Left lung (tissue), 10 donors: Measurements from ENCODE around the gene DAZAP2. TPM values are rescaled to one million over a fixed set of nuclear protein-coding genes. Genes with fewer than 3 reads are reported as not detected.

Source experiments
- ATAC-seq: fragments of 200-7000 bp; cut with Tn5 transposase; one replicate; pipeline ENCODE4 v1.9.1; 2020; ENCODE audit warnings: moderate library complexity
- DNase-seq, 4 donors: peaks; one replicate each; pipeline ENCODE4 v3.0.0-alpha.2; 2013 to 2020
- H3K27ac ChIP-seq, 2 donors: fragments of 200-600 bp; sonication (generic) in 1 of 2; one replicate each; pipeline versions ENCODE4 v1.5.0 to v1.8.0; 2020 to 2021
- H3K27me3 ChIP-seq, 2 donors: fragments of 200-600 bp; sonication (generic) in 1 of 2; one replicate each; pipeline versions ENCODE4 v1.5.0 to v1.8.0; 2020 to 2021
- H3K36me3 ChIP-seq, 2 donors: fragments of 200-600 bp; sonication (generic) in 1 of 2; one replicate each; pipeline versions ENCODE4 v1.5.0 to v1.8.0; 2020 to 2021
- H3K4me1 ChIP-seq, 2 donors: fragments of 200-600 bp; one replicate each; pipeline ENCODE4 v1.8.0; 2021
- H3K4me3 ChIP-seq, 2 donors: fragments of 200-600 bp; sonication (generic) in 1 of 2; one replicate each; pipeline versions ENCODE4 v1.5.0 to v1.8.0; 2020 to 2021; ENCODE audit warnings: mild to moderate bottlenecking in 1 of 2
- H3K9me3 ChIP-seq, 2 donors: fragments of 200-600 bp; sonication (generic) in 1 of 2; one replicate each; pipeline versions ENCODE4 v1.5.0 to v1.8.0; 2020 to 2021
- CTCF ChIP-seq, 2 donors: fragments of 200-600 bp; sonication (generic) in 1 of 2; IDR thresholded peaks; one replicate each; pipeline versions ENCODE4 v1.5.0 to v1.8.0; 2021; ENCODE audit warnings: antibody characterized with exemption in 2 of 2
- intact Hi-C, 2 donors: fragments of 100-400 bp; cut with DNase I; formaldehyde crosslinking; loops; one replicate each; pipeline versions ENCODE4 v1.11.2 to v1.14.2; 2022
- polyA plus RNA-seq, 6 donors: library from polyadenylated mRNA; unstranded; fragments of 120-200 nt; gene quantifications; one replicate each; pipeline ENCODE4 v1.2.1, GENCODE V29; 2013; ENCODE audit not compliant: insufficient read length in 6 of 6
- total RNA-seq, 2 donors: library from RNA; stranded (reverse); fragmentation: NEBNext Ultra II Directional; extraction: Animal tissue kit (Norgen Biotek cat#: 25700); gene quantifications; one replicate each; pipeline ENCODE4 v1.2.1, GENCODE V29; 2021
- donor health status: DM: no; HTN: yes; CAD: no.
- donor health status: DM: no; HTN: no; CAD: no.

DAZAP2 gene
- total and polyA plus RNA-seq, 8 donors: 184 to 224 (median 212) TPM

GRCh38 chr12:51191516-51192283, 46.9 kb upstream of the DAZAP2 start:
- ATAC-seq (no peak), DNase-seq (peak in 1 of 4 donors; percentile 18)
- intact Hi-C loops: no loop called here
- no peak overlapping the region for H3K27ac ChIP-seq
- H3K36me3 ChIP-seq: peaks cover 0 to 22% of the 10 kb centered on the region in 2 donors
- no peak overlapping the region for H3K4me3 ChIP-seq
- no peak for TF ChIP-seq CTCF (IDR thresholded peaks at IDR 0.05)
- no peaks in the 10 kb centered on the region for H3K4me1 ChIP-seq
- H3K9me3 ChIP-seq: no peaks in the 10 kb centered on the region
- H3K27me3 ChIP-seq: no peaks in the 10 kb centered on the region

GRCh38 chr12:51192284-51192671, 46.3 kb upstream of the DAZAP2 start:
- Histone ChIP-seq H3K27me3 (no peaks in the 10 kb centered on the region), H3K27ac (no peak overlapping the region), H3K4me3 (no peak overlapping the region), H3K36me3 (peaks cover 0 to 22% of the 10 kb centered on the region in 2 donors), H3K4me1 (no peaks in the 10 kb centered on the region), H3K9me3 (no peaks in the 10 kb centered on the region)
- no peak for TF ChIP-seq CTCF (IDR thresholded peaks at IDR 0.05)
- intact Hi-C loops: no loop called here
- no peak for DNase-seq
- ATAC-seq: no peak

- Histone ChIP-seq H3K4me3 (no peak overlapping the region), H3K9me3 (no peaks in the 10 kb centered on the region), H3K27me3 (no peaks in the 10 kb centered on the region), H3K4me1 (no peaks in the 10 kb centered on the region), H3K36me3 (peaks cover 0 to 14% of the 10 kb centered on the region in 2 donors), H3K27ac (no peak overlapping the region)
- no peak for ATAC-seq
- DNase-seq: no peak
- no peak for TF ChIP-seq CTCF (IDR thresholded peaks at IDR 0.05)
- intact Hi-C loops: no loop called here
Measured at GRCh38 chr12:51195841-51196240, 42.8 kb upstream of the DAZAP2 start.

- DNase-seq (no peak), ATAC-seq (no peak)
- Histone ChIP-seq H3K4me3 (no peak overlapping the region), H3K27ac (no peak overlapping the region), H3K36me3 (peaks cover 0 to 7% of the 10 kb centered on the region in 2 donors), H3K9me3 (no peaks in the 10 kb centered on the region), H3K4me1 (no peaks in the 10 kb centered on the region), H3K27me3 (no peaks in the 10 kb centered on the region)
- intact Hi-C loops: no loop called here
- TF ChIP-seq CTCF (IDR thresholded peaks at IDR 0.05): no peak
Measured at GRCh38 chr12:51196547-51196946, 42.1 kb upstream of the DAZAP2 start.

- no peaks in the 10 kb centered on the region for H3K9me3 ChIP-seq
- no peak for ATAC-seq
- H3K4me1 ChIP-seq: no peaks in the 10 kb centered on the region
- no peak for TF ChIP-seq CTCF (IDR thresholded peaks at IDR 0.05)
- no peak overlapping the region for H3K27ac ChIP-seq
- peak in 1 of 4 donors; percentile 75 for DNase-seq
- intact Hi-C loops: no loop called here
- no peak overlapping the region for H3K4me3 ChIP-seq
- no peaks in the 10 kb centered on the region for H3K27me3 ChIP-seq
- peaks cover 0 to 7% of the 10 kb centered on the region in 2 donors for H3K36me3 ChIP-seq
Measured at GRCh38 chr12:51197736-51198567, 40.7 kb upstream of the DAZAP2 start.
